HCT116 (cell line): ENCODE measurements around the gene GNA15. TPM values are rescaled to one million over a fixed set of nuclear protein-coding genes. Genes with fewer than 3 reads are reported as not detected.

Source experiments
- ATAC-seq: fragments of 200-7000 bp; cut with Tn5 transposase; 2 replicates; pipeline ENCODE4 v1.9.1; 2020; ENCODE audit warnings: mild to moderate bottlenecking, moderate library complexity
- BruUV-seq: library from RNA; stranded (reverse); fragments of 400-500 nt; replicated peaks from 2 replicates; lab custom pipeline; 2021; lab: Mats Ljungman, UMichigan
- CTCF ChIA-PET: fragments of 300-600 bp; sonication (Branson Sonifier 250); formaldehyde crosslinking; loops from one replicate; lab custom pipeline; 2021; ENCODE audit warnings: antibody characterized with exemption; lab: Charles Lee
- POLR2A ChIA-PET: fragments of 300-600, 350-600 bp; sonication (Branson Sonifier 250); formaldehyde crosslinking; loops from one replicate; lab custom pipeline; 2021; ENCODE audit warnings: antibody characterized with exemption; lab: Charles Lee
- RAD21 ChIA-PET, 2 experiments: fragments of 300-600 bp; sonication (Branson Sonifier 250); formaldehyde crosslinking; loops; one replicate each; lab custom pipeline; 2023; ENCODE audit warnings: low total read pairs in 2 of 2; ENCODE audit not compliant: uncharacterized antibody in 2 of 2, unreplicated experiment in 2 of 2, low non-redundant PET in 1 of 2; lab: Charles Lee
- DNase-seq: peaks from one replicate; pipeline ENCODE4 v3.0.0-alpha.2; 2010; ENCODE audit warnings: low read depth, low spot score
- H2AFZ ChIP-seq: fragments of 200-600 bp; shearing (Covaris generic), sonication (generic); 2 replicates; pipeline ENCODE4 v1.6.1; 2017; ENCODE audit warnings: low read depth, mixed run types, mixed read lengths, antibody characterized with exemption, low read length; ENCODE audit not compliant: poor library complexity, severe bottlenecking
- H3K27ac ChIP-seq: 2 replicates; pipeline ENCODE4 v1.5.1; 2012; ENCODE audit warnings: low read depth, low read length
- H3K27me3 ChIP-seq: fragments of 200-600 bp; sonication (generic); 2 replicates; pipeline ENCODE4 v1.6.1; 2016; ENCODE audit warnings: mixed run types, low read length, mixed read lengths; ENCODE audit not compliant: insufficient read depth
- H3K36me3 ChIP-seq, 2 experiments: fragments of 200-500 bp in 1 of 2; fragments of 200-600 bp in 1 of 2; sonication (Bioruptor generic) in 1 of 2; sonication (generic) in 1 of 2; 2 replicates each; pipeline versions ENCODE4 v1.5.1 to v1.6.1; 2014 to 2016; ENCODE audit warnings: low read length in 2 of 2, inconsistent platforms in 1 of 2, mixed read lengths in 1 of 2, mixed run types in 1 of 2; ENCODE audit not compliant: insufficient read depth in 2 of 2, control insufficient read depth in 1 of 2
- H3K4me1 ChIP-seq, 2 experiments: fragments of 200-600 bp in 1 of 2; sonication (generic) in 1 of 2; 2 replicates each; pipeline versions ENCODE4 v1.5.1 to v1.6.1; 2012 to 2017; ENCODE audit warnings: low read length in 2 of 2, inconsistent platforms in 1 of 2, mild to moderate bottlenecking in 1 of 2, mixed read lengths in 1 of 2, mixed run types in 1 of 2, moderate library complexity in 1 of 2; ENCODE audit not compliant: insufficient read depth in 2 of 2, control insufficient read depth in 1 of 2
- H3K4me2 ChIP-seq: fragments of 200-600 bp; sonication (generic); 2 replicates; pipeline ENCODE4 v1.6.1; 2017; ENCODE audit warnings: mixed run types, low read length, mixed read lengths
- H3K4me3 ChIP-seq, 2 experiments: fragments of 200-600 bp in 1 of 2; sonication (generic) in 1 of 2; replicated peaks in 1 of 2; 2 replicates each; pipeline ENCODE4 v1.5.1; 2011 to 2016; ENCODE audit warnings: low read length in 2 of 2, control low read depth in 1 of 2, low read depth in 1 of 2, mild to moderate bottlenecking in 1 of 2, mixed read lengths in 1 of 2, mixed run types in 1 of 2
- H3K79me2 ChIP-seq: fragments of 200-600 bp; sonication (generic); 2 replicates; pipeline ENCODE4 v1.6.1; 2017; ENCODE audit warnings: mild to moderate bottlenecking, mixed run types, low read length, moderate library complexity, mixed read lengths; ENCODE audit not compliant: insufficient read depth
- H3K9ac ChIP-seq: fragments of 200-600 bp; sonication (generic); 2 replicates; pipeline ENCODE4 v1.6.1; 2016; ENCODE audit warnings: low read length, mixed read lengths
- H3K9me2 ChIP-seq: fragments of 200-600 bp; sonication (generic), shearing (Covaris generic); 2 replicates; pipeline ENCODE4 v1.6.1; 2017; ENCODE audit warnings: mixed run types, mild to moderate bottlenecking, moderate library complexity; ENCODE audit not compliant: insufficient read depth
- H3K9me3 ChIP-seq, 2 experiments: fragments of 200-500 bp in 1 of 2; fragments of 200-600 bp in 1 of 2; sonication (Bioruptor generic) in 1 of 2; sonication (generic) in 1 of 2; 2 replicates each; pipeline ENCODE4 v1.6.1; 2014 to 2017; ENCODE audit warnings: low read length in 2 of 2, mixed read lengths in 2 of 2, inconsistent platforms in 1 of 2, low read depth in 1 of 2, mild to moderate bottlenecking in 1 of 2, mixed run types in 1 of 2, moderate library complexity in 1 of 2; ENCODE audit not compliant: control insufficient read depth in 1 of 2, insufficient read depth in 1 of 2
- H4K20me1 ChIP-seq: fragments of 200-600 bp; sonication (generic), shearing (Covaris generic); 2 replicates; pipeline ENCODE4 v1.6.1; 2017; ENCODE audit warnings: mixed run types, mild to moderate bottlenecking, moderate library complexity; ENCODE audit not compliant: insufficient read depth
- CBX3 ChIP-seq: IDR thresholded peaks from 2 replicates; pipeline ENCODE4 v1.6.1; 2012; ENCODE audit warnings: low read depth
- CEBPB ChIP-seq: IDR thresholded peaks from 2 replicates; pipeline ENCODE4 v1.6.1; 2012; ENCODE audit warnings: low read depth
- EGR1 ChIP-seq: IDR thresholded peaks from 2 replicates; pipeline ENCODE4 v1.6.1; 2012; ENCODE audit warnings: low read depth
- ELF1 ChIP-seq: IDR thresholded peaks from 2 replicates; pipeline ENCODE4 v1.6.1; 2012; ENCODE audit warnings: low read depth, borderline replicate concordance
- EZH2phosphoT487 ChIP-seq: fragments of 200-600 bp; IDR thresholded peaks from 2 replicates; pipeline ENCODE4 v1.6.1; 2018; ENCODE audit warnings: antibody characterized with exemption, borderline replicate concordance
- FOSL1 ChIP-seq: IDR thresholded peaks from 2 replicates; pipeline ENCODE4 v1.6.1; 2012; ENCODE audit warnings: low read depth
- JUND ChIP-seq: IDR thresholded peaks from 2 replicates; pipeline ENCODE4 v1.6.1; 2012
- POLR2A ChIP-seq: IDR thresholded peaks from 2 replicates; pipeline ENCODE4 v1.7.0; 2011; ENCODE audit warnings: borderline replicate concordance; ENCODE audit not compliant: insufficient read depth, insufficient read length; ENCODE audit errors: extremely low read depth
- POLR2AphosphoS5 ChIP-seq: IDR thresholded peaks from 2 replicates; pipeline ENCODE4 v1.6.1; 2011; ENCODE audit warnings: mild to moderate bottlenecking, low read depth, low read length, moderate library complexity
- RAD21 ChIP-seq: IDR thresholded peaks from 2 replicates; pipeline ENCODE4 v1.6.1; 2012; ENCODE audit warnings: low read depth, mild to moderate bottlenecking
- TCF7L2 ChIP-seq: IDR thresholded peaks from 2 replicates; pipeline ENCODE4 v1.7.0; 2011; ENCODE audit warnings: borderline replicate concordance, inconsistent platforms; ENCODE audit not compliant: insufficient read depth, insufficient read length; ENCODE audit errors: extremely low read depth
- ZFX ChIP-seq: fragments of 450-650 bp; IDR thresholded peaks from 2 replicates; pipeline ENCODE4 v1.6.1; 2017
- intact Hi-C: fragments of 100-400 bp; cut with micrococcal nuclease; formaldehyde crosslinking; loops from 2 replicates; pipeline ENCODE4 v1.10.0; 2022
- total RNA-seq: library from RNA; stranded (reverse); gene quantifications from one replicate; pipeline ENCODE4 v1.2.1, GENCODE V29; 2021; ENCODE audit not compliant: unreplicated experiment
- TF ChIP-seq, protein P1 (sequence below): IDR thresholded peaks from 2 replicates; pipeline ENCODE4 v1.6.1; 2012
- TF ChIP-seq, protein P2 (sequence below): IDR thresholded peaks from 2 replicates; pipeline ENCODE4 v1.6.1; 2012
- TF ChIP-seq, protein P3 (sequence below): IDR thresholded peaks from 2 replicates; pipeline ENCODE4 v1.6.1; 2012; ENCODE audit warnings: low read depth
- TF ChIP-seq, protein P4 (sequence below): IDR thresholded peaks from 2 replicates; pipeline ENCODE4 v1.6.1; 2011; ENCODE audit warnings: mild to moderate bottlenecking, low read length, moderate library complexity; ENCODE audit not compliant: insufficient replicate concordance; ENCODE audit errors: extremely low read depth
- TF ChIP-seq, protein P5 (sequence below), 3 experiments: fragments of 200-600 bp in 1 of 3; sonication (generic) in 1 of 3; IDR thresholded peaks in 2 of 3; conservative IDR thresholded peaks in 1 of 3; 2 replicates each; pipeline ENCODE4 v1.5.1; 2012 to 2017; ENCODE audit warnings: low read depth in 2 of 3, low read length in 2 of 3, antibody characterized with exemption in 1 of 3, borderline replicate concordance in 1 of 3, control low read depth in 1 of 3, mild to moderate bottlenecking in 1 of 3, mixed read lengths in 1 of 3, mixed run types in 1 of 3, moderate library complexity in 1 of 3; ENCODE audit not compliant: insufficient read depth in 1 of 3

The GNA15 gene
- total RNA-seq, 1 experiment from 2014 or later, result 1.5 TPM

DNA sequence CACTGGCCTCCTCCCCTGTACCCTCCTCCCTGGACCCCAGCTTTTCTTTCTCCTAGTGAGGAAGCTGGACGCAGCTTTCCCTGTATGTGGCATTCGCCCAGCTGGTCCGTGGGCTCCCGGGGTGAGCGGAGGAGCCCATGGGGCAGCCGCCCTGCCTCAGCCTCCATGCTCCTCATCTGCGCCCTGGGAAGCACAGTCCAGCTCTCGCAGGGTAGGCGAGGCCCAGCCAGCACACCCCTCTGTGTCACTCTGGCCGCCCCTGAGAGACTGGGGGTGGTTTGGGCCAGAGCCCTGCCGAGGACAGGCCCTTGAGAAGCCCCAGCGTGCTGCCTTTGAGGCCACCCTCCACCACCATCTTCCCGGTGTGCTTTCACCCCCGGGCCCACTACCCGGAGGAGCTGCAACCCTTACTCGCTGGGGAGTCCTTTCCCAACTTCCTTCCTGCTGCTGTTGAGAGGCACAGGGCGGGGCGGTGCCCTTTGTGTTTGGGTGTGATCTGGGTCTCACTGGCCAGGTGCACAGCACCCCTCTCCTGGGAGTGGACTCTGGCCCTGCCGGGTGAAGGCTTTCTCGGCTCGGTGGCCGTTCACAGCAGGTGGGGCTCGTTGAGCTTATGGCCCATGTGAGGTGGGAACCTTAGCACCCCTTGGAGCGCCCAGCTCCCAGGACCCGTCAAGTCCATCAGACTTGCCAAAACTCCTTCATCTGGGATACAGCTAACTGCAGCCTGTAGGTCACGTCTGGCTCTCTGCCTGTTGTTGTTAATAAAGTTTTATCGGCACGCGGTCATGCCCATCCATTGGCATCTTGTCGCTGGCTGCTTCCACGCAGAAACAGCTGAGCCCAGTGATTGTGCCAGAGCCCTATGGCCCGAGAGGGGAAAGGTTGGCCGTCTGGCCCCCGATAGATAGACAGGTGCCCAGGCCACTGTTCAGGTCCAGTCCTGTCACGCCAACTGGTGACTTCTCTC, 53.1 kb downstream of the GNA15 start:
- Histone ChIP-seq H3K36me3 (peaks cover 4 to 37% of the 10 kb centered on the region in 2 experiments; a peak in 2 of 4 replicates), H3K27me3 (no peaks in the 10 kb centered on the region), H3K79me2 (peaks cover 79% of the 10 kb centered on the region), H2AFZ (no peak overlapping the region), H3K4me2 (no peak overlapping the region), H4K20me1 (peaks cover 9% of the 10 kb centered on the region; the same call in 1 of the 2 replicates), H3K4me1 (peaks cover 12 to 32% of the 10 kb centered on the region in 2 experiments; a peak in 3 of 4 replicates), H3K4me3 (no peak overlapping the region), H3K9ac (no peak overlapping the region), H3K9me3 (no peaks in the 10 kb centered on the region), H3K27ac (no peak overlapping the region; the same call in 1 of the 2 replicates), H3K9me2 (no peaks in the 10 kb centered on the region)
- ChIA-PET RAD21 (no interaction called here), POLR2A (no interaction called here), CTCF (no interaction called here)
- no peak for TF ChIP-seq FOSL1
- TF ChIP-seq POLR2A, result no peak
- no peak for TF ChIP-seq CBX3
- TF ChIP-seq, protein P1, sequence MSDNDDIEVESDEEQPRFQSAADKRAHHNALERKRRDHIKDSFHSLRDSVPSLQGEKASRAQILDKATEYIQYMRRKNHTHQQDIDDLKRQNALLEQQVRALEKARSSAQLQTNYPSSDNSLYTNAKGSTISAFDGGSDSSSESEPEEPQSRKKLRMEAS, result no peak
- TF ChIP-seq CEBPB, result no peak
- no peak for TF ChIP-seq JUND
- TF ChIP-seq, protein P2, sequence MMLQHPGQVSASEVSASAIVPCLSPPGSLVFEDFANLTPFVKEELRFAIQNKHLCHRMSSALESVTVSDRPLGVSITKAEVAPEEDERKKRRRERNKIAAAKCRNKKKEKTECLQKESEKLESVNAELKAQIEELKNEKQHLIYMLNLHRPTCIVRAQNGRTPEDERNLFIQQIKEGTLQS, result no peak
- no peak for TF ChIP-seq TCF7L2
- TF ChIP-seq, protein P3, sequence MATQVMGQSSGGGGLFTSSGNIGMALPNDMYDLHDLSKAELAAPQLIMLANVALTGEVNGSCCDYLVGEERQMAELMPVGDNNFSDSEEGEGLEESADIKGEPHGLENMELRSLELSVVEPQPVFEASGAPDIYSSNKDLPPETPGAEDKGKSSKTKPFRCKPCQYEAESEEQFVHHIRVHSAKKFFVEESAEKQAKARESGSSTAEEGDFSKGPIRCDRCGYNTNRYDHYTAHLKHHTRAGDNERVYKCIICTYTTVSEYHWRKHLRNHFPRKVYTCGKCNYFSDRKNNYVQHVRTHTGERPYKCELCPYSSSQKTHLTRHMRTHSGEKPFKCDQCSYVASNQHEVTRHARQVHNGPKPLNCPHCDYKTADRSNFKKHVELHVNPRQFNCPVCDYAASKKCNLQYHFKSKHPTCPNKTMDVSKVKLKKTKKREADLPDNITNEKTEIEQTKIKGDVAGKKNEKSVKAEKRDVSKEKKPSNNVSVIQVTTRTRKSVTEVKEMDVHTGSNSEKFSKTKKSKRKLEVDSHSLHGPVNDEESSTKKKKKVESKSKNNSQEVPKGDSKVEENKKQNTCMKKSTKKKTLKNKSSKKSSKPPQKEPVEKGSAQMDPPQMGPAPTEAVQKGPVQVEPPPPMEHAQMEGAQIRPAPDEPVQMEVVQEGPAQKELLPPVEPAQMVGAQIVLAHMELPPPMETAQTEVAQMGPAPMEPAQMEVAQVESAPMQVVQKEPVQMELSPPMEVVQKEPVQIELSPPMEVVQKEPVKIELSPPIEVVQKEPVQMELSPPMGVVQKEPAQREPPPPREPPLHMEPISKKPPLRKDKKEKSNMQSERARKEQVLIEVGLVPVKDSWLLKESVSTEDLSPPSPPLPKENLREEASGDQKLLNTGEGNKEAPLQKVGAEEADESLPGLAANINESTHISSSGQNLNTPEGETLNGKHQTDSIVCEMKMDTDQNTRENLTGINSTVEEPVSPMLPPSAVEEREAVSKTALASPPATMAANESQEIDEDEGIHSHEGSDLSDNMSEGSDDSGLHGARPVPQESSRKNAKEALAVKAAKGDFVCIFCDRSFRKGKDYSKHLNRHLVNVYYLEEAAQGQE, result no peak
- TF ChIP-seq, protein P4, sequence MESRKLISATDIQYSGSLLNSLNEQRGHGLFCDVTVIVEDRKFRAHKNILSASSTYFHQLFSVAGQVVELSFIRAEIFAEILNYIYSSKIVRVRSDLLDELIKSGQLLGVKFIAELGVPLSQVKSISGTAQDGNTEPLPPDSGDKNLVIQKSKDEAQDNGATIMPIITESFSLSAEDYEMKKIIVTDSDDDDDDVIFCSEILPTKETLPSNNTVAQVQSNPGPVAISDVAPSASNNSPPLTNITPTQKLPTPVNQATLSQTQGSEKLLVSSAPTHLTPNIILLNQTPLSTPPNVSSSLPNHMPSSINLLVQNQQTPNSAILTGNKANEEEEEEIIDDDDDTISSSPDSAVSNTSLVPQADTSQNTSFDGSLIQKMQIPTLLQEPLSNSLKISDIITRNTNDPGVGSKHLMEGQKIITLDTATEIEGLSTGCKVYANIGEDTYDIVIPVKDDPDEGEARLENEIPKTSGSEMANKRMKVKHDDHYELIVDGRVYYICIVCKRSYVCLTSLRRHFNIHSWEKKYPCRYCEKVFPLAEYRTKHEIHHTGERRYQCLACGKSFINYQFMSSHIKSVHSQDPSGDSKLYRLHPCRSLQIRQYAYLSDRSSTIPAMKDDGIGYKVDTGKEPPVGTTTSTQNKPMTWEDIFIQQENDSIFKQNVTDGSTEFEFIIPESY, result no peak
- TF ChIP-seq EGR1, result no peak
- no peak for TF ChIP-seq ZFX
- TF ChIP-seq ELF1, result no peak
- no peak for TF ChIP-seq EZH2phosphoT487
- no peak for TF ChIP-seq RAD21
- no peak for TF ChIP-seq POLR2AphosphoS5
- TF ChIP-seq, protein P5, sequence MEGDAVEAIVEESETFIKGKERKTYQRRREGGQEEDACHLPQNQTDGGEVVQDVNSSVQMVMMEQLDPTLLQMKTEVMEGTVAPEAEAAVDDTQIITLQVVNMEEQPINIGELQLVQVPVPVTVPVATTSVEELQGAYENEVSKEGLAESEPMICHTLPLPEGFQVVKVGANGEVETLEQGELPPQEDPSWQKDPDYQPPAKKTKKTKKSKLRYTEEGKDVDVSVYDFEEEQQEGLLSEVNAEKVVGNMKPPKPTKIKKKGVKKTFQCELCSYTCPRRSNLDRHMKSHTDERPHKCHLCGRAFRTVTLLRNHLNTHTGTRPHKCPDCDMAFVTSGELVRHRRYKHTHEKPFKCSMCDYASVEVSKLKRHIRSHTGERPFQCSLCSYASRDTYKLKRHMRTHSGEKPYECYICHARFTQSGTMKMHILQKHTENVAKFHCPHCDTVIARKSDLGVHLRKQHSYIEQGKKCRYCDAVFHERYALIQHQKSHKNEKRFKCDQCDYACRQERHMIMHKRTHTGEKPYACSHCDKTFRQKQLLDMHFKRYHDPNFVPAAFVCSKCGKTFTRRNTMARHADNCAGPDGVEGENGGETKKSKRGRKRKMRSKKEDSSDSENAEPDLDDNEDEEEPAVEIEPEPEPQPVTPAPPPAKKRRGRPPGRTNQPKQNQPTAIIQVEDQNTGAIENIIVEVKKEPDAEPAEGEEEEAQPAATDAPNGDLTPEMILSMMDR (IDR thresholded peaks at IDR 0.05 in 2 of 3, conservative IDR thresholded peaks at IDR 0.05 in 1 of 3; ENCODE audit: borderline replicate concordance in 1 of 3, insufficient read depth in 1 of 3, low read depth in 2 of 3, low read length in 2 of 3), result no peak
- BruUV-seq, result no TSS peak
- DNase-seq (no peak), ATAC-seq (no peak)
- intact Hi-C loops, result no loop called here
